ENCODE results near the gene SMAGP. TPM values are rescaled to one million over a fixed set of nuclear protein-coding genes. Genes with fewer than 3 reads are reported as not detected.
A peak's percentile ranks its signal among the peaks of the same experiment; 100 is the strongest.

The SMAGP gene
- total RNA-seq, 1 experiment from 2014 or later, result 62.5 TPM

GRCh38 chr12:51238037-51238509 lies 32.1 kb downstream of the SMAGP start:
- H3K79me2 ChIP-seq (ENCODE audit: low read length), result peaks cover 10% of the 10 kb centered on the region
- H2AFZ ChIP-seq (ENCODE audit: low read length), result peak overlapping the region; percentile 68
- H3K36me3 ChIP-seq (ENCODE audit: low read depth, low read length), result no peaks in the 10 kb centered on the region
- BruUV-seq (replicated peaks), result no TSS peak
- peak overlapping the region; percentile 80 for H3K4me3 ChIP-seq (ENCODE audit: low read length)
- H3K27ac ChIP-seq (ENCODE audit: low read length), result no peak overlapping the region
- 0 out of 2 replicates have a peak, but pooled peaks cover 5% of the 10 kb centered on the region for H3K4me1 ChIP-seq (ENCODE audit: insufficient read depth, low read length)
- no peaks in the 10 kb centered on the region for H3K9me2 ChIP-seq (replicated peaks; ENCODE audit: low read length)
- intact Hi-C loops (cut with micrococcal nuclease), result no loop called here
- peak overlapping the region; percentile 83 for H3K4me2 ChIP-seq (ENCODE audit: low read length)
- ATAC-seq (no peak), DNase-seq (no peak)
- no peaks in the 10 kb centered on the region for H3F3A ChIP-seq (ENCODE audit: low read length, unreplicated experiment)
- no peaks in the 10 kb centered on the region for H3K27me3 ChIP-seq (ENCODE audit: low read length)
- no peak overlapping the region for H3K9ac ChIP-seq (ENCODE audit: low read length)
- TF ChIP-seq EZH2phosphoT487 (IDR thresholded peaks at IDR 0.05; ENCODE audit: borderline replicate concordance, low read length) (no peak), EZH2 (IDR thresholded peaks at IDR 0.05; ENCODE audit: low read length, unreplicated experiment) (no peak), CTCF (conservative IDR thresholded peaks at IDR 0.05; ENCODE audit: low read depth, low read length) (no peak)
- POLR2A ChIA-PET (ENCODE audit: unreplicated experiment), result interaction anchor here (0.6 kb wide), 5 partner anchors 20 to 271 kb away, joined by 3 to 16 read pairs (median 5); no protein-coding TSS in a partner anchor
- no peaks in the 10 kb centered on the region for H4K20me1 ChIP-seq (ENCODE audit: low read length)
- CTCF ChIA-PET, result no interaction called here
- no peaks in the 10 kb centered on the region for H3K9me3 ChIP-seq (ENCODE audit: low read length)

- DNase-seq (no peak), ATAC-seq (no peak)
- Histone ChIP-seq H3K27me3 (ENCODE audit: low read length) (no peaks in the 10 kb centered on the region), H3K4me3 (ENCODE audit: low read length) (no peak overlapping the region), H4K20me1 (ENCODE audit: low read length) (no peaks in the 10 kb centered on the region), H3F3A (ENCODE audit: low read length, unreplicated experiment) (no peaks in the 10 kb centered on the region), H3K4me1 (ENCODE audit: insufficient read depth, low read length) (no peaks in the 10 kb centered on the region), H3K9me2 (replicated peaks; ENCODE audit: low read length) (no peaks in the 10 kb centered on the region), H3K9ac (ENCODE audit: low read length) (no peak overlapping the region), H3K36me3 (ENCODE audit: low read depth, low read length) (no peaks in the 10 kb centered on the region), H3K4me2 (ENCODE audit: low read length) (no peak overlapping the region), H3K9me3 (ENCODE audit: low read length) (no peaks in the 10 kb centered on the region), H3K79me2 (ENCODE audit: low read length) (no peaks in the 10 kb centered on the region), H2AFZ (ENCODE audit: low read length) (no peak overlapping the region), H3K27ac (ENCODE audit: low read length) (no peak overlapping the region)
- no peak for TF ChIP-seq EZH2phosphoT487 (IDR thresholded peaks at IDR 0.05; ENCODE audit: borderline replicate concordance, low read length)
- TF ChIP-seq EZH2 (IDR thresholded peaks at IDR 0.05; ENCODE audit: low read length, unreplicated experiment), result no peak
- no peak for TF ChIP-seq CTCF (conservative IDR thresholded peaks at IDR 0.05; ENCODE audit: low read depth, low read length)
- no TSS peak for BruUV-seq (replicated peaks)
- CTCF ChIA-PET, result no interaction called here
- intact Hi-C loops (cut with micrococcal nuclease), result no loop called here
- POLR2A ChIA-PET (ENCODE audit: unreplicated experiment), result no interaction called here
Observed at GRCh38 chr12:51234530-51234929, 35.7 kb downstream of the SMAGP start.

GRCh38 chr12:51232642-51233041 lies 37.6 kb downstream of the SMAGP start:
- no peak overlapping the region for H3K4me3 ChIP-seq (ENCODE audit: low read length)
- TF ChIP-seq EZH2 (IDR thresholded peaks at IDR 0.05; ENCODE audit: low read length, unreplicated experiment) (no peak), CTCF (conservative IDR thresholded peaks at IDR 0.05; ENCODE audit: low read depth, low read length) (no peak), EZH2phosphoT487 (IDR thresholded peaks at IDR 0.05; ENCODE audit: borderline replicate concordance, low read length) (no peak)
- H3K9me3 ChIP-seq (ENCODE audit: low read length), result no peaks in the 10 kb centered on the region
- CTCF ChIA-PET, result no interaction called here
- no peaks in the 10 kb centered on the region for H3K36me3 ChIP-seq (ENCODE audit: low read depth, low read length)
- no peak overlapping the region for H3K9ac ChIP-seq (ENCODE audit: low read length)
- H3K27me3 ChIP-seq (ENCODE audit: low read length), result no peaks in the 10 kb centered on the region
- no peaks in the 10 kb centered on the region for H3K9me2 ChIP-seq (replicated peaks; ENCODE audit: low read length)
- no peak overlapping the region for H3K4me2 ChIP-seq (ENCODE audit: low read length)
- POLR2A ChIA-PET (ENCODE audit: unreplicated experiment), result no interaction called here
- H3K27ac ChIP-seq (ENCODE audit: low read length), result no peak overlapping the region
- no peak overlapping the region for H2AFZ ChIP-seq (ENCODE audit: low read length)
- intact Hi-C loops (cut with micrococcal nuclease), result no loop called here
- BruUV-seq (replicated peaks), result no TSS peak
- no peaks in the 10 kb centered on the region for H3K4me1 ChIP-seq (ENCODE audit: insufficient read depth, low read length)
- no peaks in the 10 kb centered on the region for H4K20me1 ChIP-seq (ENCODE audit: low read length)
- H3K79me2 ChIP-seq (ENCODE audit: low read length), result no peaks in the 10 kb centered on the region
- DNase-seq (no peak), ATAC-seq (no peak)
- no peaks in the 10 kb centered on the region for H3F3A ChIP-seq (ENCODE audit: low read length, unreplicated experiment)

Measured in PC-3 (cell line).